HG03280 (cell line): ENCODE data around the gene SMARCC2.
"Not testable (repeated sequence)": the region's sequence is repeated elsewhere in the genome, so short reads cannot be mapped to it uniquely, and the experiment has no call there.

Experiments used
- ATAC-seq: cut with Tn5 transposase; IDR thresholded peaks from one replicate; pipeline ENCODE4 v1.9.1; 2021; ENCODE audit warnings: mild to moderate bottlenecking, moderate library complexity; ENCODE audit not compliant: unreplicated experiment

Gene SMARCC2

DNA sequence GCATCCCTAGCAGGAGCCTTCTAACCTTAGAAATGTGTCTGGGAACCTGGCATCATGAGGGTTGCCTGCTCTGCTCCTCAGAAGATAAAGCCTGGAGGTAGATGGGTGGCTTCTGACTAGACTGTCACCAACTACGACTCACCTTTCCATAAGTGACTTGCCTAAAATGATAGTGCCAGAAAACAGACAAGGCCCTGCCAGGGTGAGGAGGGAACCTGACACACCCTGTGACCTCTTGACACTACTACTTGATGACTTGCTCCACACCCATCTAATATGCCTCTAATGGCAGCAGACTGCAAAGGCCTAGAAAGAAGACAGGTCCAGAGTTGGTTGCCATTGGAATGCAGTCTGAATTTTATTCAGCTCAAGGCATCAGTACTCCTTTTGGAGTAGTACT, 23.1 kb upstream of the SMARCC2 start:
- ATAC-seq = no peak

DNA sequence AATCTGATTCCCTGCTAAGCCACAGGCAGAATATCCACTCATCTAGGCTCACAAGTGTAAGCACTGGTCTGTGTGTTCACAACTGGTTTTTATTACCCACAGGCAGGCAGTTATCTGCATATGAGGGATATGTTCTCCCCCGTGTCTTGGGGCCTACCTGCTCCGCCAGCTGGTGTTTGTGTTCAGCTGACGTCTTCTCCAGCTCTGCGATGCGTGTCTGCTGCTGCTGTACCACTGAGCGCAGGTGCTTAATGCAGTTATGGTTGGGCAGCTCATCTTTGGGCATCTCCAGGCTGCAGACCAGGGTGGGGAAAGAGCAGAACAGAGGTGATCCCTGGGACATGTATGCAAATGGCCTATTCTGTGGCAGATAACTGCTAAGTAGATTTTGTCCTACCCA, 18.7 kb upstream of the SMARCC2 start:
- ATAC-seq = no peak

DNA sequence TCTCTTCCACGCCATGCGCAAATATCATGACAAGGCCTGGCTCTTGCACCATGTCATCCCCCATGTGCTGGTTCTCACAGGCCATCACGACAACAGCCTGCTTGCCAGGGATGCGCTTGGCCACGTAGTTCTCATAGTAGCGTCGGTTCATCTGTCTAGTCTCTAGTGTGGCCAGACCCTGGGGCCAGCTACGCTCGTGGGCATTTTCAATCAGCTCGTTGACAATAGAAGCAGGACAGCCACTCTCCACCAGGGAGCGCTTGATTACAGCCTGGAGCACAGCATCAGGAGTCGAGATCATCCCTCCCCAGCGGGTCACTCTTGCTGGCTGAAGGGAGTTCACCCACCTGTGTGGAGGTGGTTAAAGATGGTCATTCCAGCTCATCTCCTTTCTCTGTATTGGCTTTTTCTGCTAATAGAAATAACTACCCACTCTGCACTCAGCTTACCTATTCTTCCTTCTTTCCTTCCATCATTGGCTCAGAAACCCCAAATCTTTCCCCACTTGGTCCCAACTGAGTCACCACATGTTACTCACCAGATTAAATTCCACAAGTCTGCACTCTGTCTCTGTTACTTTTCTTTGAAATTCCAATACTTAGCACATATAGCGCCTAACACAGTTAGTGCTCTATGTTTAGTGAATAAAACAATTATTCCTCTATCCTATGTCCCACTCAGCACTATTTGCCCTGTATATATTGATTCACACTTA, 17.3 kb upstream of the SMARCC2 start:
- ATAC-seq = no peak

DNA sequence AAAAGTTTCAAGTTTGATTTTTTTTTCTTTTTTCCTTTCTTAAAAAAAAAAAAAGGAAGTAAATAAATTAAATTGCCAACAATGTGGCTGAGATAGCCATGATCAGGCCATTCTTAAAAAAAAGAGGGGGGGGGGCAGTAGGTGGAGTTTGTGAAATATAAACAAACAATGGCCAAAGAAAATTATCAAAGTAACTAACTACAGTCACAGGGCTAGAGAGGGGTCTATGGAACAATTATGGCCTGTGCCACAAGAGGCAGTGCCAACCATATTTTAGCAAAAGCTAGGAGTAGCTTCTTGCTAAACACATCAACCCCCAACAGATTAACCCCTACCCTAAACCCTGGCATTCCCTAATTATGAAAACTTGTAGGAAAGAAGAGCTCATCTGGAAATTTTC, 16.2 kb upstream of the SMARCC2 start:
- no peak for ATAC-seq

DNA sequence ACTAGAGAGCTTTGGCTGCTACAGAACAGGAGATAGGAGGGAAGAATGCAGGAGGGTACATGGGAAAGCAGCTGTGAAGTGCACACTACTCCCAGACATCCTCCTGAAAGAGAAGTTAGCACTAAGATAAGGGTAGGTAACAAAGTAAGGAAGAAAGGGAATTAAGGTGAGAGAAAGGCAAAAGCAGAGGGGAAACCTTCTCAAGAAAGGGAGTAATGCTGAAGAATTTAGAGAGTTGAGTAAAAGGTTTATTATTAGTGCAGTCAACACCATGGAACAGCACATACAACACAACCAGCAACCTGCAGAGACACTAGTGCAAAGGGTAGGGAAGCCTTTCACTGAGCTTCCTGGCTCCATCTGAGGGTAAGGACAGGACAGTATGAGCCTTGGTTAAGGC, 15.0 kb upstream of the SMARCC2 start:
- no peak for ATAC-seq

DNA sequence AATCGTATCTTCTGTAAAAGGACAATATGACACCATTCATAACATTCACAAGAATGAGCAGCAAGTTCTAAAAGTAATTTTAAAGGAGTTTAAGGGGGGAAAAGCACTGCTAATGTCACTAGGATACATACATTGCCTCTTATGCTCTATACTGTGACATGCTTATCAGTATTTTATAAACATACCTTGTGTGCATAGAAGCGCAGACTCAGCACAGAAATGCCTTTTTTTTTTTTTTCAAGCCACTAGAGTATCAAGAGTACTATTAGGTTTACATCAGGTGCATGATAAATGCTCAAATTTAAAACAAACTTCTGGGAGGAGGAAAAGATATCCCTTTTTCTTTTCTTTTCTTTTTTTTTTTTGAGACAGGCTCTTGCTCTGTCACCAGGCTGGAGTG, 13.6 kb upstream of the SMARCC2 start:
- ATAC-seq = no peak

DNA sequence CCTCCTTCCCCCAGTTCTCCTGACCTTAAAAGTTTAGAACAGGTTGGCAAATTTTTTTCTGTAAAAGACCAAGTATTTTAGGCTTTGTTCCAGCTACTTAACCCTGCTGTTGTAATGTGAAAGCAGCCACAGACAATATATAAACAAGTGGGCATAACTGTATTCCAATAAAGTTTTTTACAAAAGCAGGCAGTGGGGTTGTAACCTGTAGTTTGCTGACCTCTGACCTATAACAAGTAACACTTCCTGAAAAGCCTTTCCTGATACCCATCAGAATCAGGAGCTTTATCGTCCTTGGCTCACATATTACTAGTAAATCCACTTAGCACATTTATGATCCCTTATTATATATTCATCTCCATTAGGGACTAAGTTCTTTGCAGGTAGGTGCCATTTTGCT, 13.1 kb upstream of the SMARCC2 start:
- no peak for ATAC-seq

DNA sequence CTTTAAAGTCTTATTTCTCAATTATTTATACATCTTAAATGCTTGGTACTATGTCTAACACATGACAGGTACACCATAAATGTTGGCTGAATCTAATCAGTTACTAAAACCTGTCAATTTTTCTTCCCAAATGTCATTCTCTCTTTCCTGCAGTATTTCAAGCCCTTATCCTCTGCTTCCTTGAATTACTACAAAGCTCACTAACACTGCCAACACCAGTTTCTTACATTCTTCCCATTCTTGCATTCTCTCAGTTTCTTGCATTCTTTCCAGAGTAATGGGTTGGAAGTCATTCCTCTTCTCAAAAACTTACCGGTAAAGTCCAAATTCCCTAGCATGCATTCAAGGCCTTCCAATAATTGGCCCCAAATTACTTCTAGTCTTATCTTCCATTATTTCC, 9.6 kb upstream of the SMARCC2 start:
- ATAC-seq = no peak

DNA sequence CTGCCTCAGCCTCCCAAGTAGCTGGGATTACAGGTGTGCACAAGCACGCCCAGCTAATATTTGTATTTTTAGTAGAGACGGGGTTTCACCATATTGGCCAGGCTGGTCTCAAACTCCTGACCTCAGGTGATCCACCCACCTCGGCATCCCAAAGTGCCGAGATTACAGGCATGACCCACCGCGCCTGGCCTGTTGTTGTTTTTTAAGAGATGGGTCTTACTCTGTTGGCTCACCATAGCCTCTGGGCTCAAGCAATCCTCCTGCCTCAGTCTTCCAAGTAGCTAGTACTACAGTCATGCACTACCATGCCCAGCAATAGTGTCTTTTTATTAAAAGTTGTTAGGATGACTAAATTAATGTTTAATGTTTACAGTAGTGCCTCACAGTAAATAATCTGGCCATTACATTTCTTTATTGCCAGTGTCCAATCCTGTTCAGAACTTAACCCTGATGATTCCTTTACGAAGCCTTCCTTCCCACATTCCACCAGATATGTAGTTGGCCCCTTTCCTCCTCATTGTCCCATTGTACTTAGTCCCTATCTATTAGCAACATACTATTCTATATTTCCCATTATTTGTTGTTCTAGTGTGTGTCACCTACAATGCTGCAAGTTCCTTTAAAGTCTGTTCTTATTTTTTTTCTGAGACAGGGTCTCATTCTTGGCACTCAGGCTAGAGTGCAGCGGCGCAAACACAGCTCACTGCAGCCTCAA, 8.8 kb upstream of the SMARCC2 start:
- ATAC-seq = no peak

DNA sequence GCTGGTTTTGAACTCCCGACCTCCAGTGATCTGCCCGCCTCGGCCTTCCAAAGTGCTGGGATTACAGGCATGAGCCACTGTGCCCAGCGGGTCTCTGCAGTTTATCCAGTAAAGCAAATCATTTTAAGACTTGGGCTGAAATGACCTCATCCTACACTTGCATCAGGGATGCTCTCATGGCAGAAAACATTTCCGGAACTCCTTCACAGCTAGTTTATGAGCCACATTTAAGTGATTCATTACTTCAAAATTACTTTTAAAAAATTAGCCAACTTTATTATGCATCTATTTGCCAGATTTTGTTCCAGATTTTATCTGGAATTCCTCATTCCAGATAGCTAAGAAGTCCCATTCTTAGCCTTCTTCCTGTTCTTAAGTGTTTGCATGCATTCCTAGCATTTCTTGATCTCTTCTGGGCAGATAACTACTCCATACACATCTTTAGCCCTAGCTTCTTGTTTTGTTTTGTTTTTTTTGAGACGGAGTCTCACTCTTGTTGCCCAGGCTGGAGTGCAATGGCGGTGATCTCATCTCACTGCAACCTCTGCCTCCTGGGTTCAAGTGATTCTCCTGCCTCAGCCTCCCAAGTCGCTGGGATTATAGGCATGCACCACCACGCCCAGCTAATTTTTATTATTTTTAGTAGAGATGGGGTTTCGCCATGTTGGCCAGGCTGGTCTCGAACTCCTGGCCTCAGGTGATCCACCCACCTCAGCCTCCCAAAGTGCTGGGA, 7.7 kb upstream of the SMARCC2 start:
- ATAC-seq = not testable (repeated sequence)

DNA sequence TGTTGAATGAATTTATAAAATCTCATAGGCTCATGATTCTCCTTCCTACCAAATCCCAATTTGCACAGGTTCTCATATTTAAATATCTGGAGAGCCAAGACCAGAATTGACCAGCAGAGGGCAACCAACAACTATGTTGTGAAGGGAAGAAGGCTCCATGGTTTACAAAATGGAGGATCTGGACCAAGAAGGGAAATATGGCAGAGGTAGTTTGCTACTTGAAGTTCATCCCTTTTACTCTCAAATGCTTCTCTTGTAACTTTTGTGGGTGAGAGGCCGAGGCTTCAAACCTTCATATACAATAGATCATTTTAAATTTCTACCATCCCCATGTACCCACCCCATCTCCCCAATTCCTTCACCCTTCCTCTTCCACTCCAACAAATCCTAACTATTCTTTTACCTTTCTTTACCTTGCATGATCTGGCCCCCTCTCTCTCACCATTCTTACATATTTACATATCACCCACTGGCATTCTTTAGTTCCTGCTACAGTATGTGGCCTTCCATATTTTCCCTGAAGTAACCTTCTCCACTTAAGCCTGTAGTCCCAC, 3.8 kb upstream of the SMARCC2 start:
- ATAC-seq = no peak

DNA sequence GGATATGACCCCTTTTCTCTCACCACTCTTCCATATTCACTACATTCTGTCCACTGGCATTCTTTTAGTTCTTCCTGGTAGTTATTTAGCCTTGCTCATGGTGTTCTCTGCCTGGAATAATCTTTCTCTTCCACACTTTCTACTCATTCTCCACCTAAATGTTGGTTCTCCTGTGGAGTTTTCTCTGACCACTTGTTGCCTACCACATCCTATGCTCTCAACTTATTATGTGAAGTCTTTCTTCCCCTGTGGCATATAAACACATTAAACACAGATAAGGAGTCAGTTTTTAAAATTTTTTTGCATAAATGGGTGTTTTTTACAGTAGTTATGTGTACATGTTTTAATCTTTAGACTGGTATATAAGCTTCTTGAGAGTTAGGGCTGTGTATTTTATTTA, 3.3 kb upstream of the SMARCC2 start:
- no peak for ATAC-seq

DNA sequence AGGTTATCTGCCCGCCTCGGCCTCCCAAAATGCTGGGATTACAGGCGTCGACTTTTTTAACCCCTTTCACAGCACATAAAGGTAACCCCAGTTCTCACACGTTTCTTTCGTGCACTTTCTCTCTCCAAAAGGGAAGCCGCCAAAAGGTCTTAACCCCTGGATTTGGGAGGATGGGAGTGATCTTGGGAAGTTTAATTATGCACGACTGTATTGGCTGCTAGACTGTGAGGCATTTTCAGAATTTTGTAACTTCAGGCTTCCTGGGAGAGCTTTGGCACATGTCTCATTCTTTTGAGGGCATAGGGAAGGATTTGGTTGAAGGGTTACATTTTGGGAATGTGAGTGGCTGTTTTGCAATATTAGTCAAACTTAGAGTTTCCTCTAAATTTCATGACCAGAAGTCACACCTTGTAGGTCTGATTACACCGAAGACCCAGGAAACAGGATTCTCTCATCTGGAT, 1.4 kb upstream of the SMARCC2 start:
- no peak for ATAC-seq

DNA sequence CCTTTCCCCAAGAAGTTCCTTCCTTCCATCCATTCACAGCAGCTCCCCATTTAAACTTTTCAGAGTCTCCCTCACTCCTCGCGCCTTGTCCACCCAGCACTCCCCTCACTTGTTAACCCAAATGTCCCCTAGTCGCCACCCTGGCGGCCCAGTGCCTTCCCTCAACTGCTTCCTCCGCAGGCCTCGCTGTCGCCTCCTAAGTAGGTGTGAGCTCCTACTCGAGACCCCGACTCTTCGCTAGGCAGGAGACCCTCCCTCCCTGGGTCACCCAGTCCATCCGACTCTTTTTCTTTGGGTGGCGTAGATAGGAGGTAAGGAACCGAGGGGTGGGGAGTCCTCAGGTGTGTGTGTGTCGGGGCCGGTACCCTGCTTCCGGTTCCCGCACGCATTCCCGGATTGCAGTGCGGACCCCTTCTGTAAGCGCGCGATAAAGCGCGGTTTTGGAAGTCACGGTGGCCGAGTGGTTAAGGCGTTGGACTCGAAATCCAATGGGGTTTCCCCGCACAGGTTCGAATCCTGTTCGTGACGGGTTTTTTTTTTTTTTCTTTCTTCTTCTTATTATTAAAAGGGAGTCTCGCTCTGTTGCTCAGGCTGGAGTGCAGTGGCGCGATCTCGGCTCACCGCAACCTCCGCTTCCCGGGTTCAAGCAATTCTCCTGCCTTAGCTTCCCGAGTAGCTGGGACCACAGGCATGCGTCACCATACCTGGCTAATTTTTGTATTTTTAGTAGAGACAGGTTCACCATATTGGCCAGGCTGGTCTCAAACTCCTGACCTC, 823 bp upstream of the SMARCC2 start:
- peak; percentile 33 for ATAC-seq

DNA sequence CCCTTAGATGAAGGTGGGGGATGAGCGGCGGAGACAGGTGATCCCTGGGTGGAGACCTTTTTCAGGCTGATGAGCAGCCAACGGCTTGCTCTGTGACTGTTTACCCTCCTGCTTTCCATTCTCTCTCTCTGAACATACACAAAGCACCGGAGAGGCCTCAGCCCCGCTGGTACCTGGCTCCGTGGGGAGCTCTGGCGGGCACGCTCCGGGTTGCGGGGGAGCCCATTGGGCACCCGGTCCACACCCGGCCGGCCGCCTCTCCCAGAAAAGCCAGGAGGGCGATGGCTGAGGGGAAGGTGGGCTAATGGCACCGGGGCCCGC, 545 bp downstream of the SMARCC2 start:
- no peak for ATAC-seq

DNA sequence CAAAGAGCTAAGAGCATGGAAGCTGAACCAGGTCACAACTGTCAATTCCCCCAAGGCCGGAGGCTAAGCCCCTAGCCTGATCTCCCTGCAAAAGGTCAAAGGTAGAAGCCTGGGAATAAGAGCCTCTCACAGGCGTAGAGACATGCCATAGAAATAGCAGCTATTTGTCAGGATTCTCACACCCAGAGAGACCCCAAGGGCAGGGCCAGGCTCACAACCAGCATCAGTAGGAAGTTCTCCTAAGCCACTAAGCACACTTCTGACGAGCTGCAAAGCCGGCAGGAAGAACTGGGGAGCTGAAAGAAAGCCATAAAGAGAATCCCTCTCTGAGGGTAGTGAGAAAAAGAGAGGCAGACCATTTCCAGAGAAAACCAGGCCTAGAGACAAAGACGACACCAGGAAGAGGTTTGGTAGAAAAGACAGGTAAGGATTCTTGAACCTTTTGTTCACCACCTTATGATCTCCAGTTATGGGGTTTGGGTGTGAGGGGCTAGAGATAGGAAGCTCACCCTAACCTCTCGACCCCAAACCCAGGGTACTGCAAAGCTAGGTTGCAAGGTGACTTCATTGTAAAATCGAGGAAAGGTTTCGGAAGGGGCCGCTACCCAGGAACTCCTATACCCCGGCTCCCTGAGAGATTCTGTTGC, 1.0 kb downstream of the SMARCC2 start:
- ATAC-seq = no peak

DNA sequence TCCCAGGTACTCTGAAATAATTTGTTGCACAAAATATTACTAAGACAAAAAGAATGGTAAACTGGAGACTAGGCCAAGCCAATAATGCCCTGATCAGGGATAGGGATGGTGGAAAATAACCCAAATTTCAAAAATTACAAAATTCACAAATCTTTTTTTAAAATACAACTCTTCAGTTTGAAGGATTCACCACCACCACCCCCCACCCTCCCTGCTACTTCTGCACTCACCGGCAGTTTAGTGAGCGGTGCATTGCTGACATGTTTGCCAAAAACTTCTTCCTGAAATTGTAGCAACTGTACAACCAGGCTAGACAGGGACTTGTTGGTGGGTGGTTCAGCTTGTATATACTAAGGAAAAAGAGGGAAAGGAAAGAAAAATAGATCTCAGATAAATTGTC, 2.3 kb downstream of the SMARCC2 start:
- ATAC-seq = no peak

DNA sequence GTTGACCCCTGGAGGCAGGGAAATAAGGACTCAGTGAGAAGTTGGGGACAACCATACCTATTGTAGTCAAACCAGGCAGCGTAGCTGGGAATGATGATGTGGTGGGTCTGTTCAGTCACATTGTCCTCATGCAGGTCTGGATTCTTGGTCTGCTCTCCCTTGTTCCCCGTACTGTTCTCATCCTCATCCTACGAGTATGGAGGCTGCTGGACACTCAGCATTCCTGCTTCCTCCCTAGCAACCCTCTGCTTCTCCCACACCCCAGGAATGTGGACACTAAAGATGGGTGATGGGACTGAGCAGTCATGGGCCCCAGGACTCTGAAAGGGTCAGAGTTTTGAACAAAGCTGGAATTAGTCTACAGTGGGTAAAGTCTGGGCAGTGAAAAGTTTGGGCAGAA, 10.9 kb downstream of the SMARCC2 start:
- no peak for ATAC-seq

DNA sequence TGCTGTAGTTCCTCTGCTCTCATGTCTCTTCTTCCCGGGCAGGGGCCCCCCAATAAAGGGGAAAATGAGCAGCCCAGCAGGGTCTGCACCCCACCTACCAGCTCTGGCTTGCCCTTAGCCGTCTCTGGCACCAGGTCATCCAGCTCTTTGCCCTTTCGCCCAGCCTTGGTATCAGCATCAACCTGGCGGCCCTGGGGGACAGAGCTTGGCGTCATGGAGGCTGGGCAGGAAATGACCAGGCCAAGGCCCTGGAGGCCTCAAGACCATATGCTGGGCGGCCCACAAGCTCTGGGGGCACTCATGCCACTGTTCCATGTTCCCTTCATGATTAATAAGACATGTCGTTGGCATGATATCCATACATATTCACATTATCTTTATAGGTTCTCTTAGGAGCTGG, 16.4 kb downstream of the SMARCC2 start:
- ATAC-seq = no peak

DNA sequence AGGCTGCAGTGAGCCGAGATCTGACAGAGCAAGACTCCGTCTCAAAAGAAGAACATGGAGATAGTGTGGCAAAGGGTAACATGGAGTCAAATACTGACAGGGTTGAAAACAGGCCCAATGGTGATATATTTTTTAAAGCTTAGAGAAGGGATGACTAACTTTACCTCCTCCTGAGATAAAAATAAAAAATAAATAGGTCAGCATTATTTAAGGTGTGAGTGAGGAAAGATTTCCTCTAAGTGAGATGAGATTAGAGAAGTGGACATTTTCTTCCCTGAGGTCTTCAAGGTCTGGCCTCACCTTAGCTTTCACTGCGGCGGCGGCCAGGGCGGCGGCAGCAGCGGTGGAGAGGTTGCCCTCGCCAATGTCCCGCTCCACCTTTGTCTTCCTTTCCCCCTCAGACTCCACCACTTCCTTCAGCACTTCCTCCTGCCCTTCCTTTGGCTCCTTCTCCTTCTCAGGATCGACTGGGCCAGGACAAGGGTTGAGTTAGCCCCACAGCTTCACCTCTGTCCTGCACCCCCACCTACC, 20.0 kb downstream of the SMARCC2 start:
- ATAC-seq = no peak
